A673 (cell line): ENCODE results near the gene DRD4. TPM values are rescaled to one million over a fixed set of nuclear protein-coding genes. Genes with fewer than 3 reads are reported as not detected.

ENCODE experiments used
- BruUV-seq: library from RNA; stranded (reverse); fragments of 400-500 nt; replicated peaks from 2 replicates; lab custom pipeline; 2021; lab: Mats Ljungman, UMichigan
- CTCF ChIA-PET: fragments of 300-600 bp; sonication (Branson Sonifier 250); formaldehyde crosslinking; loops from one replicate; lab custom pipeline; 2022; ENCODE audit warnings: antibody characterized with exemption; lab: Charles Lee
- POLR2A ChIA-PET: fragments of 300-600 bp; sonication (Branson Sonifier 250); formaldehyde crosslinking; loops from one replicate; lab custom pipeline; 2022; ENCODE audit warnings: antibody characterized with exemption; ENCODE audit not compliant: low non-redundant PET; lab: Charles Lee
- DNase-seq: peaks from one replicate; pipeline ENCODE4 v3.0.0-alpha.2; 2015; ENCODE audit warnings: low spot score
- H3K27ac ChIP-seq: fragments of 200-600 bp; sonication (generic); 2 replicates; pipeline ENCODE4 v1.5.1; 2016; ENCODE audit warnings: mixed run types, low read depth, mild to moderate bottlenecking, mixed read lengths, antibody characterized with exemption, low read length; ENCODE audit not compliant: poor library complexity, severe bottlenecking
- H3K27me3 ChIP-seq: fragments of 200-600 bp; sonication (generic); replicated peaks from 2 replicates; pipeline ENCODE4 v1.6.1; 2017; ENCODE audit warnings: mixed run types, low read depth, mild to moderate bottlenecking, mixed read lengths, antibody characterized with exemption, low read length; ENCODE audit not compliant: insufficient read depth, poor library complexity
- H3K36me3 ChIP-seq: fragments of 200-600 bp; sonication (generic); 2 replicates; pipeline ENCODE4 v1.6.1; 2016; ENCODE audit warnings: mixed run types, mild to moderate bottlenecking, mixed read lengths, antibody characterized with exemption, low read length; ENCODE audit not compliant: insufficient read depth, poor library complexity, severe bottlenecking
- H3K4me1 ChIP-seq: fragments of 200-600 bp; sonication (generic); 2 replicates; pipeline ENCODE4 v1.6.1; 2017; ENCODE audit warnings: mixed run types, mild to moderate bottlenecking, mixed read lengths, antibody characterized with exemption, low read length; ENCODE audit not compliant: insufficient read depth, poor library complexity, severe bottlenecking
- H3K4me3 ChIP-seq: fragments of 200-600 bp; sonication (generic); 2 replicates; pipeline ENCODE4 v1.5.1; 2016; ENCODE audit warnings: low read depth, mixed run types, mild to moderate bottlenecking, mixed read lengths, low read length; ENCODE audit not compliant: poor library complexity, severe bottlenecking
- H3K9me3 ChIP-seq: fragments of 200-600 bp; sonication (generic); 2 replicates; pipeline ENCODE4 v1.6.1; 2016; ENCODE audit warnings: mixed run types, low read depth, mild to moderate bottlenecking, mixed read lengths, antibody characterized with exemption, low read length; ENCODE audit not compliant: poor library complexity, severe bottlenecking
- CTCF ChIP-seq: fragments of 300-800, 200-600 bp; sonication (generic); conservative IDR thresholded peaks from 2 replicates; pipeline ENCODE4 v1.5.1; 2017; ENCODE audit warnings: low read depth, mild to moderate bottlenecking, antibody characterized with exemption, low read length, moderate library complexity, mixed read lengths
- EZH2 ChIP-seq: fragments of 200-600 bp; sonication (generic); IDR thresholded peaks from 2 replicates; pipeline ENCODE4 v1.6.1; 2017; ENCODE audit warnings: borderline replicate concordance, low read depth, mild to moderate bottlenecking, mixed read lengths, antibody characterized with exemption, low read length; ENCODE audit not compliant: poor library complexity, severe bottlenecking
- intact Hi-C: fragments of 100-400 bp; cut with micrococcal nuclease; formaldehyde crosslinking; loops from one replicate; pipeline ENCODE4 v1.10.0; 2022; ENCODE audit not compliant: unreplicated experiment
- total RNA-seq: library from RNA; stranded (reverse); gene quantifications from 2 replicates; pipeline ENCODE4 v1.2.3, GENCODE V29; 2021

Gene DRD4
- total RNA-seq, 1 experiment from 2014 or later: 3.0 TPM

GRCh38 chr11:592918-593317 lies 44.2 kb upstream of the DRD4 start:
- H3K4me3 ChIP-seq: no peak overlapping the region
- peaks cover 55% of the 10 kb centered on the region for H3K36me3 ChIP-seq
- BruUV-seq: no TSS peak

GRCh38 chr11:593347-593746 lies 43.7 kb upstream of the DRD4 start:
- no peak overlapping the region for H3K27ac ChIP-seq
- no TSS peak for BruUV-seq
- CTCF ChIA-PET: no interaction called here
- TF ChIP-seq CTCF (no peak), EZH2 (no peak)
- H3K36me3 ChIP-seq: peaks cover 53% of the 10 kb centered on the region
- POLR2A ChIA-PET: no interaction called here
- intact Hi-C loops: no loop called here
- no peaks in the 10 kb centered on the region for H3K9me3 ChIP-seq
- no peaks in the 10 kb centered on the region for H3K27me3 ChIP-seq
- no peak overlapping the region for H3K4me3 ChIP-seq
- no peak for DNase-seq
- no peaks in the 10 kb centered on the region for H3K4me1 ChIP-seq

More at GRCh38 chr11:592918-593317, 44.2 kb upstream of the DRD4 start:
- TF ChIP-seq CTCF (no peak), EZH2 (no peak)
- H3K27ac ChIP-seq: no peak overlapping the region
- H3K4me1 ChIP-seq: no peaks in the 10 kb centered on the region
- no peaks in the 10 kb centered on the region for H3K27me3 ChIP-seq
- ChIA-PET POLR2A (no interaction called here), CTCF (no interaction called here)
- DNase-seq: no peak
- no peaks in the 10 kb centered on the region for H3K9me3 ChIP-seq
- intact Hi-C loops: no loop called here

GRCh38 chr11:595400-595799 lies 41.7 kb upstream of the DRD4 start:
- Histone ChIP-seq H3K27ac (no peak overlapping the region), H3K4me1 (no peaks in the 10 kb centered on the region), H3K4me3 (no peak overlapping the region), H3K9me3 (no peaks in the 10 kb centered on the region), H3K27me3 (no peaks in the 10 kb centered on the region), H3K36me3 (peaks cover 53% of the 10 kb centered on the region)
- BruUV-seq: no TSS peak
- POLR2A ChIA-PET: interaction anchor here (0.6 kb wide), 1 partner anchor 13 kb away, joined by 3 read pairs; no protein-coding TSS in a partner anchor
- no peak for DNase-seq
- CTCF ChIA-PET: no interaction called here
- intact Hi-C loops: no loop called here
- TF ChIP-seq EZH2 (no peak), CTCF (no peak)
